Epithelial cell of proximal tubule (primary cell): ENCODE measurements around the gene ASTL. TPM values are rescaled to one million over a fixed set of nuclear protein-coding genes. Genes with fewer than 3 reads are reported as not detected.

Experiments
- DNase-seq: peaks from one replicate; pipeline ENCODE4 v3.0.0-alpha.2; 2011; ENCODE audit warnings: low read depth
- H3K4me3 ChIP-seq: 2 replicates; pipeline ENCODE4 v1.5.1; 2011; ENCODE audit warnings: low read depth, mild to moderate bottlenecking, low read length
- total RNA-seq: library from RNA; depleted of rRNA; stranded (reverse); fragments of >200 nt; gene quantifications from 2 replicates; pipeline ENCODE4 v1.2.3, GENCODE V29; 2015
- TF ChIP-seq, protein P1 (sequence below): conservative IDR thresholded peaks from 2 replicates; pipeline ENCODE4 v1.5.1; 2012; ENCODE audit warnings: low read depth, mild to moderate bottlenecking, low read length

The ASTL gene
- total RNA-seq, 1 donor from 2014 or later: not detected

- no peak overlapping the region for H3K4me3 ChIP-seq
- TF ChIP-seq, protein P1, sequence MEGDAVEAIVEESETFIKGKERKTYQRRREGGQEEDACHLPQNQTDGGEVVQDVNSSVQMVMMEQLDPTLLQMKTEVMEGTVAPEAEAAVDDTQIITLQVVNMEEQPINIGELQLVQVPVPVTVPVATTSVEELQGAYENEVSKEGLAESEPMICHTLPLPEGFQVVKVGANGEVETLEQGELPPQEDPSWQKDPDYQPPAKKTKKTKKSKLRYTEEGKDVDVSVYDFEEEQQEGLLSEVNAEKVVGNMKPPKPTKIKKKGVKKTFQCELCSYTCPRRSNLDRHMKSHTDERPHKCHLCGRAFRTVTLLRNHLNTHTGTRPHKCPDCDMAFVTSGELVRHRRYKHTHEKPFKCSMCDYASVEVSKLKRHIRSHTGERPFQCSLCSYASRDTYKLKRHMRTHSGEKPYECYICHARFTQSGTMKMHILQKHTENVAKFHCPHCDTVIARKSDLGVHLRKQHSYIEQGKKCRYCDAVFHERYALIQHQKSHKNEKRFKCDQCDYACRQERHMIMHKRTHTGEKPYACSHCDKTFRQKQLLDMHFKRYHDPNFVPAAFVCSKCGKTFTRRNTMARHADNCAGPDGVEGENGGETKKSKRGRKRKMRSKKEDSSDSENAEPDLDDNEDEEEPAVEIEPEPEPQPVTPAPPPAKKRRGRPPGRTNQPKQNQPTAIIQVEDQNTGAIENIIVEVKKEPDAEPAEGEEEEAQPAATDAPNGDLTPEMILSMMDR: no peak
- DNase-seq: no peak
These were observed 30.2 kb downstream of the ASTL start for GRCh38 chr2:96108151-96108540.

GRCh38 chr2:96107708-96108065 lies 30.6 kb downstream of the ASTL start:
- DNase-seq: no peak
- TF ChIP-seq, protein P1: no peak
- no peak overlapping the region for H3K4me3 ChIP-seq

GRCh38 chr2:96106991-96107707 lies 31.2 kb downstream of the ASTL start:
- TF ChIP-seq, protein P1: no peak

DNA sequence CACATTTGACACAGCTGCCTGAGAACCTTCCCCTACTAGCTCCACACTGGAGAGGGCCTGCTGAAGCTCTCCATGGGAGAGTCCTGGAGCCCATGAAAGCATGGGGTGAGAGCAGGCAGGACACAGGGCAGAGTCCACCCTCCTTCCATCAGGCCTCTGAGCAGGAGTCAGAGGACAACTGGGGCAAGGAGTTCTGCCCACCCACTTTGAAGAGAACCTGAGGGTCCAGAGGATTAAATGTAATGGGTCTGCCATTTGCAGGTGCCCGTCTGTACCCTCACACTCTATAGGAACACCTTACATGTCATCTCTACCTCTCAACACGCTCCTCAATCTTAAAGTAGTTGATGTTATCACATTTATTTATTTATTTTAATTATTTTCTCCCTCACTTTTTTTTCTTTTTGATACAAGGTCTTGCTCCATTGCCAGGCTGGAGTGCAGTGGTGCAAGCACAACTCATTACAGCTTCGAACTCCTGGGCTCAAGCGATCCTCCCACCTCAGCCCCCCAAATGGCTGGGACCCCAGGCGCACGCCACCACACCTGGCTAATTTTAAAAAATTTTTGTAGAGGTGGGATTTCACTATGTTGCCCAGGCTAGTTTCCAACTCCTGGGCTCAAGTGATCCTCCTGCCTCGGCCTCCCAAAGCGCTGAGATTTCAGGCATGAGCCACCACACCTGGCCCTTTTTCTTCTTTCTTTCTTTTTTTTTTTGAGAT lies 32.1 kb downstream of the ASTL start:
- no peak overlapping the region for H3K4me3 ChIP-seq
- no peak for DNase-seq
- TF ChIP-seq, protein P1: no peak

More at GRCh38 chr2:96106991-96107707, 31.2 kb downstream of the ASTL start:
- H3K4me3 ChIP-seq: no peak overlapping the region
- no peak for DNase-seq

GRCh38 chr2:96105152-96105915 lies 33.0 kb downstream of the ASTL start:
- TF ChIP-seq, protein P1: no peak
- no peak for DNase-seq
- no peak overlapping the region for H3K4me3 ChIP-seq

- TF ChIP-seq, protein P1: no peak
- no peak for DNase-seq
These were observed 33.8 kb downstream of the ASTL start for GRCh38 chr2:96104487-96104861.

More at GRCh38 chr2:96104487-96104861, 33.8 kb downstream of the ASTL start:
- no peak overlapping the region for H3K4me3 ChIP-seq
